Astrocyte (in vitro differentiated cells and primary cell): ENCODE results near the gene STK33. TPM values are rescaled to one million over a fixed set of nuclear protein-coding genes. Genes with fewer than 3 reads are reported as not detected.

ENCODE experiments used
- DNase-seq: peaks from one replicate; pipeline ENCODE4 v3.0.0-alpha.2; 2010; ENCODE audit warnings: low read depth
- FAIRE-seq: peaks from 2 replicates; lab custom pipeline; 2011; peaks lifted over from hg19 to GRCh38; lab: Jason Lieb, UNC
- H2AFZ ChIP-seq: 2 replicates; pipeline ENCODE4 v1.6.0; 2012; ENCODE audit warnings: low read depth, low read length, inconsistent platforms
- H3K27ac ChIP-seq: 2 replicates; pipeline ENCODE4 v1.5.1; 2011; ENCODE audit warnings: low read depth, low read length, inconsistent platforms
- H3K27me3 ChIP-seq: 2 replicates; pipeline ENCODE4 v1.6.0; 2011; ENCODE audit warnings: low read length, inconsistent platforms; ENCODE audit not compliant: insufficient read depth
- H3K36me3 ChIP-seq: 2 replicates; pipeline ENCODE4 v1.5.1; 2011; ENCODE audit warnings: low read length, inconsistent platforms; ENCODE audit not compliant: insufficient read depth
- H3K4me1 ChIP-seq: 2 replicates; pipeline ENCODE4 v1.5.1; 2011; ENCODE audit warnings: low read length, inconsistent platforms; ENCODE audit not compliant: insufficient read depth
- H3K4me2 ChIP-seq: 2 replicates; pipeline ENCODE4 v1.6.0; 2012; ENCODE audit warnings: low read length, inconsistent platforms
- H3K4me3 ChIP-seq: 2 replicates; pipeline ENCODE4 v1.5.1; 2011; ENCODE audit warnings: low read depth, mild to moderate bottlenecking, low read length, inconsistent platforms; ENCODE audit not compliant: insufficient read depth
- H3K79me2 ChIP-seq: 2 replicates; pipeline ENCODE4 v1.6.0; 2012; ENCODE audit warnings: mild to moderate bottlenecking, low read length, inconsistent platforms; ENCODE audit not compliant: insufficient read depth
- H3K9ac ChIP-seq: 2 replicates; pipeline ENCODE4 v1.6.0; 2012; ENCODE audit warnings: mild to moderate bottlenecking, low read length, inconsistent platforms
- H3K9me3 ChIP-seq: 2 replicates; pipeline ENCODE4 v1.5.1; 2012; ENCODE audit warnings: low read depth, mild to moderate bottlenecking, low read length, inconsistent platforms; ENCODE audit not compliant: insufficient read depth
- H4K20me1 ChIP-seq: 2 replicates; pipeline ENCODE4 v1.6.0; 2012; ENCODE audit warnings: low read length, inconsistent platforms; ENCODE audit not compliant: insufficient read depth
- H3K27ac Mint-ChIP-seq: one replicate; pipeline ENCODE4 v1.8.0; 2021; ENCODE audit warnings: mild to moderate bottlenecking, mixed read lengths; ENCODE audit not compliant: unreplicated experiment
- H3K27me3 Mint-ChIP-seq: one replicate; pipeline ENCODE4 v1.8.0; 2021; ENCODE audit warnings: low read depth, mixed read lengths; ENCODE audit not compliant: unreplicated experiment
- H3K36me3 Mint-ChIP-seq: one replicate; pipeline ENCODE4 v1.8.0; 2021; ENCODE audit warnings: low read depth, mixed read lengths; ENCODE audit not compliant: unreplicated experiment
- H3K4me1 Mint-ChIP-seq: one replicate; pipeline ENCODE4 v1.8.0; 2021; ENCODE audit warnings: low read depth, mixed read lengths; ENCODE audit not compliant: unreplicated experiment
- H3K4me3 Mint-ChIP-seq: one replicate; pipeline ENCODE4 v1.8.0; 2021; ENCODE audit warnings: mild to moderate bottlenecking, moderate library complexity, mixed read lengths; ENCODE audit not compliant: unreplicated experiment
- H3K9me3 Mint-ChIP-seq: one replicate; pipeline ENCODE4 v1.8.0; 2021; ENCODE audit warnings: mild to moderate bottlenecking, mixed read lengths; ENCODE audit not compliant: unreplicated experiment
- EZH2 ChIP-seq: IDR thresholded peaks from 2 replicates; pipeline ENCODE4 v1.6.1; 2012; ENCODE audit warnings: mild to moderate bottlenecking, low read length, inconsistent platforms; ENCODE audit not compliant: insufficient read depth
- total RNA-seq: library from RNA; stranded (reverse); gene quantifications from 2 replicates; pipeline ENCODE4 v1.2.1, GENCODE V29; 2021
- TF ChIP-seq, protein P1 (sequence below): IDR thresholded peaks from 2 replicates; pipeline ENCODE4 v1.5.1; 2011; ENCODE audit warnings: low read depth, mild to moderate bottlenecking, inconsistent platforms, low read length, moderate library complexity; ENCODE audit not compliant: insufficient read depth

The STK33 gene
- total RNA-seq, 1 donor from 2014 or later: 7.5 TPM

DNA sequence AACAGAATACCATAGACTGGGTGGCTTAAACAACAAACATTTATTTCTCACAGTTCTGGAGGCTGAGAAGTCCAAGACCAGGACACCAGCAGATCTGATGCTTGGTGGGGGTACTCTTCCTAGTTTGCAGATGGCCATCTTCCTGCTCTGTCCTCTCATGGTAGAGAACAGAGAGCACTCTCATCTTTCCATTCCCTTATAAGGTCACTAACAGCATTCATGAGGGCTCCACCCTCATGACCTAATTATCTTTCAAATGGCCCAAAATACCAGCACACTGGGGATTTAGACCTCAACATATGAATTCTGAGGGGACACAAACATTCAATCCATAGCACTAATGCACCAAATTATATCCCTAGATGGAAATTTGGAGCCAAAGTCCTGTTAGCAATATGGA is 6.1 kb downstream of the STK33 start:
- H3K36me3 ChIP-seq: no peaks in the 10 kb centered on the region
- no peak overlapping the region for H3K4me3 ChIP-seq
- FAIRE-seq: no peak
- no peak for DNase-seq
- no peak overlapping the region for H3K27ac ChIP-seq
- H2AFZ ChIP-seq: no peak overlapping the region
- peaks cover 6% of the 10 kb centered on the region for H3K4me1 ChIP-seq
- H3K4me2 ChIP-seq: no peak overlapping the region
- H3K36me3 Mint-ChIP-seq: no peaks in the 10 kb centered on the region
- H3K9me3 Mint-ChIP-seq: no peaks in the 10 kb centered on the region
- no peaks in the 10 kb centered on the region for H3K27me3 Mint-ChIP-seq
- H3K79me2 ChIP-seq: no peaks in the 10 kb centered on the region
- no peak overlapping the region for H3K4me3 Mint-ChIP-seq
- H3K9ac ChIP-seq: no peak overlapping the region
- TF ChIP-seq, protein P1, sequence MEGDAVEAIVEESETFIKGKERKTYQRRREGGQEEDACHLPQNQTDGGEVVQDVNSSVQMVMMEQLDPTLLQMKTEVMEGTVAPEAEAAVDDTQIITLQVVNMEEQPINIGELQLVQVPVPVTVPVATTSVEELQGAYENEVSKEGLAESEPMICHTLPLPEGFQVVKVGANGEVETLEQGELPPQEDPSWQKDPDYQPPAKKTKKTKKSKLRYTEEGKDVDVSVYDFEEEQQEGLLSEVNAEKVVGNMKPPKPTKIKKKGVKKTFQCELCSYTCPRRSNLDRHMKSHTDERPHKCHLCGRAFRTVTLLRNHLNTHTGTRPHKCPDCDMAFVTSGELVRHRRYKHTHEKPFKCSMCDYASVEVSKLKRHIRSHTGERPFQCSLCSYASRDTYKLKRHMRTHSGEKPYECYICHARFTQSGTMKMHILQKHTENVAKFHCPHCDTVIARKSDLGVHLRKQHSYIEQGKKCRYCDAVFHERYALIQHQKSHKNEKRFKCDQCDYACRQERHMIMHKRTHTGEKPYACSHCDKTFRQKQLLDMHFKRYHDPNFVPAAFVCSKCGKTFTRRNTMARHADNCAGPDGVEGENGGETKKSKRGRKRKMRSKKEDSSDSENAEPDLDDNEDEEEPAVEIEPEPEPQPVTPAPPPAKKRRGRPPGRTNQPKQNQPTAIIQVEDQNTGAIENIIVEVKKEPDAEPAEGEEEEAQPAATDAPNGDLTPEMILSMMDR: no peak
- TF ChIP-seq EZH2: no peak
- H3K4me1 Mint-ChIP-seq: peaks cover 10% of the 10 kb centered on the region
- H3K9me3 ChIP-seq: no peaks in the 10 kb centered on the region
- H3K27me3 ChIP-seq: no peaks in the 10 kb centered on the region
- H3K27ac Mint-ChIP-seq: no peak overlapping the region
- no peaks in the 10 kb centered on the region for H4K20me1 ChIP-seq

DNA sequence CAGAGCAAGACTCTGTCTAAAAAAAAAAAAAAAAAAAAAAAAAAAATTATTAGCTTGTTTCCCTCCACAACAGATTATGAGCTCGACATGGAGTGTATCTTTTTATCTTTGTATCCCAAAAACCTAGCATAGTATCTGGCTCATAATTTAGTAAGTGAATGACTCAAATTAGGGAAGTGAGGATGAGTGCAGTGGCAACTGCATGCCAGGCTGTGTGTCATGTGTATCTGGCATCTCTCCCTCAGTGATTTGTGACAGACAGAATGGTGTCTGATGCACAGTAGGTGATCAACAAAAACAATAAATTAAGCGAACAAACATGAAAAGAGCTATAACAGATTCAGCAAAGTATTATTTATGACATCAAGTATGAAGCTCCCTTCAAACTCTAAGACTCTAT is 7.2 kb downstream of the STK33 start:
- Histone ChIP-seq H4K20me1 (no peaks in the 10 kb centered on the region), H3K9ac (no peak overlapping the region), H3K4me1 (peaks cover 6% of the 10 kb centered on the region), H2AFZ (no peak overlapping the region), H3K36me3 (no peaks in the 10 kb centered on the region), H3K27ac (no peak overlapping the region), H3K27me3 (no peaks in the 10 kb centered on the region), H3K4me2 (no peak overlapping the region), H3K4me3 (no peak overlapping the region), H3K9me3 (no peaks in the 10 kb centered on the region), H3K79me2 (no peaks in the 10 kb centered on the region)
- Mint-ChIP-seq H3K4me3 (no peak overlapping the region), H3K4me1 (peaks cover 10% of the 10 kb centered on the region), H3K27ac (no peak overlapping the region), H3K36me3 (no peaks in the 10 kb centered on the region), H3K9me3 (no peaks in the 10 kb centered on the region), H3K27me3 (no peaks in the 10 kb centered on the region)
- DNase-seq (no peak), FAIRE-seq (no peak)
- TF ChIP-seq, protein P1: no peak
- TF ChIP-seq EZH2: no peak

DNA sequence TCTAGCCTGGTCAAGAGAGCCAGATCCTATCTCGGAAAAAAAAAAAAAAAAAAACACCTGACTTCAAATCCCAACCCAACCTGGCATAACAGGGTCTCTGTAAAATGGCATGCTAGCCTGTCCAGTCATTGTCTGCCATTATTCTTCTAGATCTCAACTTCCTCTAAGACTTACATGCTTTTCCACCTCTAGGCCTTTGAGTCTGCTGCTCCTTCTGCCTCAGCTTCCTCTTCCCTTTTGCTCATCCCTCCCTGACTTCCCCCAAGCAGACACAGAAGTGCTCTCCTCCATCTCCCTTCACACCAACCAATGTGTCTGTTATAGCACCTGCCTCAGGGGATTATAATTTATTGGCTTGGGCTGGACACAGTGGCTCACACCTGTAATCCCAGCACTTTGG is 7.8 kb downstream of the STK33 start:
- Histone ChIP-seq H4K20me1 (no peaks in the 10 kb centered on the region), H2AFZ (no peak overlapping the region), H3K4me1 (peaks cover 6% of the 10 kb centered on the region), H3K9ac (no peak overlapping the region), H3K27me3 (no peaks in the 10 kb centered on the region), H3K4me3 (no peak overlapping the region), H3K9me3 (no peaks in the 10 kb centered on the region), H3K4me2 (no peak overlapping the region), H3K79me2 (no peaks in the 10 kb centered on the region), H3K27ac (no peak overlapping the region), H3K36me3 (no peaks in the 10 kb centered on the region)
- DNase-seq: no peak
- Mint-ChIP-seq H3K9me3 (no peaks in the 10 kb centered on the region), H3K27ac (no peak overlapping the region), H3K36me3 (no peaks in the 10 kb centered on the region), H3K27me3 (no peaks in the 10 kb centered on the region), H3K4me1 (peaks cover 10% of the 10 kb centered on the region), H3K4me3 (no peak overlapping the region)
- no peak for FAIRE-seq
- TF ChIP-seq EZH2: no peak
- TF ChIP-seq, protein P1: no peak
